ENCODE data around the gene CHN2.
"Not testable (repeated sequence)": the region's sequence is repeated elsewhere in the genome, so short reads cannot be mapped to it uniquely, and the experiment has no call there.

The CHN2 gene

GRCh38 chr7:29527505-29528108, 333.0 kb downstream of the CHN2 start:
- Histone ChIP-seq H3K27me3 (ENCODE audit: insufficient read depth, low read depth) (no peaks in the 10 kb centered on the region), H3K9ac (no peak overlapping the region), H3K4me3 (IDR thresholded peaks at IDR 0.05; ENCODE audit: insufficient read depth, low read depth, low read length) (no peak overlapping the region), H3K36me3 (ENCODE audit: insufficient read depth) (no peaks in the 10 kb centered on the region), H3K27ac (no peak overlapping the region), H3K4me2 (no peak overlapping the region), H3K79me2 (ENCODE audit: insufficient read depth, low read depth) (no peaks in the 10 kb centered on the region), H3K4me1 (ENCODE audit: low read depth, poor library complexity, severe bottlenecking) (no peaks in the 10 kb centered on the region), H4K20me1 (ENCODE audit: insufficient read depth) (no peaks in the 10 kb centered on the region), H2AFZ (ENCODE audit: low read depth) (no peak overlapping the region)
- no peak for TF ChIP-seq CTCF (conservative IDR thresholded peaks at IDR 0.05; ENCODE audit: low read depth, low read length)

- H3K27ac ChIP-seq; H2AFZ ChIP-seq (ENCODE audit: low read depth); H3K4me3 ChIP-seq (IDR thresholded peaks at IDR 0.05; ENCODE audit: insufficient read depth, low read depth, low read length); H3K9ac ChIP-seq; H3K4me2 ChIP-seq; H4K20me1 ChIP-seq (ENCODE audit: insufficient read depth); H3K4me1 ChIP-seq (ENCODE audit: low read depth, poor library complexity, severe bottlenecking); H3K79me2 ChIP-seq (ENCODE audit: insufficient read depth, low read depth); H3K36me3 ChIP-seq (ENCODE audit: insufficient read depth); H3K27me3 ChIP-seq (ENCODE audit: insufficient read depth, low read depth): not testable (repeated sequence)
Measured at GRCh38 chr7:29528526-29528925, 334.0 kb downstream of the CHN2 start.

Data from KMS-11 (cell line).